Upper lobe of left lung (tissue), 6 donors: ENCODE measurements around the gene C6orf132. TPM values are rescaled to one million over a fixed set of nuclear protein-coding genes. Genes with fewer than 3 reads are reported as not detected.

Source experiments
- ATAC-seq, 2 donors: fragments of 200-7000 bp; cut with Tn5 transposase; one replicate each; pipeline ENCODE4 v1.9.1; 2022; ENCODE audit warnings: mild to moderate bottlenecking in 2 of 2, moderate library complexity in 2 of 2; ENCODE audit not compliant: low FRiP score in 2 of 2
- DNase-seq, 2 donors: peaks; one replicate each; pipeline ENCODE4 v3.0.0-alpha.2; 2019 to 2020
- H3K27ac ChIP-seq, 4 donors: fragments of 200-600 bp; sonication (generic); one replicate each; pipeline ENCODE4 v1.5.1; 2016 to 2019
- H3K27me3 ChIP-seq, 4 donors: fragments of 200-600 bp; sonication (generic); one replicate each; pipeline ENCODE4 v1.5.1; 2017 to 2019
- H3K36me3 ChIP-seq, 4 donors: fragments of 200-600 bp; sonication (generic); one replicate each; pipeline ENCODE4 v1.5.1; 2016 to 2019
- H3K4me1 ChIP-seq, 4 donors: fragments of 200-600 bp; sonication (generic); one replicate each; pipeline ENCODE4 v1.5.1; 2018 to 2019
- H3K4me3 ChIP-seq, 4 donors: fragments of 200-600 bp; sonication (generic); one replicate each; pipeline ENCODE4 v1.5.1; 2017 to 2019; ENCODE audit warnings: mild to moderate bottlenecking in 2 of 4, moderate library complexity in 1 of 4
- H3K9me3 ChIP-seq, 4 donors: fragments of 200-600 bp; sonication (generic); one replicate each; pipeline ENCODE4 v1.5.1; 2018 to 2019
- CTCF ChIP-seq, 6 experiments: fragments of 450-650 bp in 4 of 6; fragments of 200-600 bp in 2 of 6; sonication (generic) in 2 of 6; IDR thresholded peaks; one replicate each; pipeline ENCODE4 v1.5.1; 2016 to 2019; ENCODE audit warnings: antibody characterized with exemption in 6 of 6
- EP300 ChIP-seq, 4 donors: sonication (generic); formaldehyde crosslinking; IDR thresholded peaks; one replicate each; pipeline ENCODE4 v1.5.1; 2017; ENCODE audit warnings: antibody characterized with exemption in 4 of 4, control low read depth in 2 of 4
- POLR2A ChIP-seq, 4 donors: fragments of 450-650 bp; IDR thresholded peaks; one replicate each; pipeline ENCODE4 v1.5.1; 2016 to 2017; ENCODE audit warnings: antibody characterized with exemption in 4 of 4, mild to moderate bottlenecking in 2 of 4
- POLR2AphosphoS5 ChIP-seq, 2 donors: sonication (generic); formaldehyde crosslinking; IDR thresholded peaks; one replicate each; pipeline ENCODE4 v1.5.1; 2017; ENCODE audit warnings: antibody characterized with exemption in 2 of 2
- WGBS, 2 donors: methylation state at CpG; one replicate each; pipeline ENCODE4 v1.1.5; 2017 to 2018; 5-methylcytosine and 5-hydroxymethylcytosine counted together
- total RNA-seq, 6 donors: library from RNA; depleted of rRNA in 4 of 6; stranded (reverse); fragments of >200 nt in 4 of 6; gene quantifications; one replicate each; pipeline versions ENCODE4 v1.1.0 to v1.2.1, GENCODE V29; 2016 to 2021
- donor health status: DM: no; HTN: no; CAD: no; lungs with moderate emphysema.
- donor health status: DM: no; HTN: yes; CAD: no; lungs with severe emphysema.

C6orf132 gene
- total RNA-seq, 6 donors from 2014 or later: 9.4 to 26.3 (median 17.0) TPM

GRCh38 chr6:42150254-42150653, 7.8 kb upstream of the C6orf132 start:
- Histone ChIP-seq H3K4me3 (no peak overlapping the region), H3K4me1 (no peaks in the 10 kb centered on the region), H3K27me3 (no peaks in the 10 kb centered on the region), H3K27ac (no peak overlapping the region), H3K36me3 (no peaks in the 10 kb centered on the region), H3K9me3 (no peaks in the 10 kb centered on the region)
- TF ChIP-seq CTCF (IDR thresholded peaks at IDR 0.05): no peak
- TF ChIP-seq POLR2A (IDR thresholded peaks at IDR 0.05): no peak
- TF ChIP-seq EP300 (IDR thresholded peaks at IDR 0.05): no peak
- TF ChIP-seq POLR2AphosphoS5 (IDR thresholded peaks at IDR 0.05): no peak
- 87 to 89% methylated on average over 8 of the region's 8 CpGs for WGBS, 2 donors
- ATAC-seq (no peak), DNase-seq (no peak)

- peak; percentile 7 to 78 for ATAC-seq
- TF ChIP-seq POLR2A (IDR thresholded peaks at IDR 0.05) (no peak), POLR2AphosphoS5 (IDR thresholded peaks at IDR 0.05) (no peak), EP300 (IDR thresholded peaks at IDR 0.05) (no peak), CTCF (IDR thresholded peaks at IDR 0.05) (no peak)
- H3K4me1 ChIP-seq: peaks cover 0 to 2% (median under 1%) of the 10 kb centered on the region in 4 donors
- H3K27me3 ChIP-seq: no peaks in the 10 kb centered on the region
- no peak overlapping the region for H3K27ac ChIP-seq
- H3K4me3 ChIP-seq: no peak overlapping the region
- H3K9me3 ChIP-seq: no peaks in the 10 kb centered on the region
- no peak for DNase-seq
- WGBS, 2 donors: 66 to 67% methylated on average over 3 of the region's 3 CpGs
- no peaks in the 10 kb centered on the region for H3K36me3 ChIP-seq
These were observed 5.6 kb upstream of the C6orf132 start for GRCh38 chr6:42148058-42148457.

- TF ChIP-seq POLR2A (IDR thresholded peaks at IDR 0.05) (no peak), POLR2AphosphoS5 (IDR thresholded peaks at IDR 0.05) (no peak), EP300 (IDR thresholded peaks at IDR 0.05) (no peak), CTCF (IDR thresholded peaks at IDR 0.05) (no peak)
- Histone ChIP-seq H3K36me3 (no peaks in the 10 kb centered on the region), H3K27ac (no peak overlapping the region), H3K27me3 (peaks cover 0 to 7% (median 4%) of the 10 kb centered on the region in 4 donors), H3K4me1 (peaks cover 7 to 11% (median 9%) of the 10 kb centered on the region in 4 donors), H3K9me3 (no peaks in the 10 kb centered on the region), H3K4me3 (no peak overlapping the region)
- ATAC-seq (peak in 1 of 2 donors; percentile 12), DNase-seq (no peak)
- WGBS, 2 donors: 77 to 85% methylated on average over 10 of the region's 10 CpGs
These were observed 4.7 kb upstream of the C6orf132 start for GRCh38 chr6:42147138-42147562.

- ATAC-seq (no peak), DNase-seq (no peak)
- 36 to 39% methylated on average over 4 to 13 of the region's 13 CpGs for WGBS, 2 donors
- H3K4me3 ChIP-seq: peak overlapping the region in 3 of 4 donors; percentile 55 to 58 (median 56)
- no peaks in the 10 kb centered on the region for H3K36me3 ChIP-seq
- TF ChIP-seq EP300 (IDR thresholded peaks at IDR 0.05): no peak
- TF ChIP-seq CTCF (IDR thresholded peaks at IDR 0.05): no peak
- TF ChIP-seq POLR2AphosphoS5 (IDR thresholded peaks at IDR 0.05): no peak
- no peak for TF ChIP-seq POLR2A (IDR thresholded peaks at IDR 0.05)
- H3K4me1 ChIP-seq: peaks cover 12 to 32% (median 24%) of the 10 kb centered on the region in 4 donors
- peak overlapping the region; percentile 71 to 86 (median 81) for H3K27ac ChIP-seq
- H3K9me3 ChIP-seq: no peaks in the 10 kb centered on the region
- H3K27me3 ChIP-seq: peaks cover 0 to 10% (median 4%) of the 10 kb centered on the region in 4 donors
These were observed 760 bp downstream of the C6orf132 start for GRCh38 chr6:42141603-42142117.
